ENCODE data around the gene RIOK1. TPM values are rescaled to one million over a fixed set of nuclear protein-coding genes. Genes with fewer than 3 reads are reported as not detected.

RIOK1 gene
- total and polyA plus RNA-seq, 9 of the 15 experiments (the other 6 are each of a cell fraction or from before 2014, with no cell fraction given), result 24.9 to 101 (median 52.2) TPM

DNA sequence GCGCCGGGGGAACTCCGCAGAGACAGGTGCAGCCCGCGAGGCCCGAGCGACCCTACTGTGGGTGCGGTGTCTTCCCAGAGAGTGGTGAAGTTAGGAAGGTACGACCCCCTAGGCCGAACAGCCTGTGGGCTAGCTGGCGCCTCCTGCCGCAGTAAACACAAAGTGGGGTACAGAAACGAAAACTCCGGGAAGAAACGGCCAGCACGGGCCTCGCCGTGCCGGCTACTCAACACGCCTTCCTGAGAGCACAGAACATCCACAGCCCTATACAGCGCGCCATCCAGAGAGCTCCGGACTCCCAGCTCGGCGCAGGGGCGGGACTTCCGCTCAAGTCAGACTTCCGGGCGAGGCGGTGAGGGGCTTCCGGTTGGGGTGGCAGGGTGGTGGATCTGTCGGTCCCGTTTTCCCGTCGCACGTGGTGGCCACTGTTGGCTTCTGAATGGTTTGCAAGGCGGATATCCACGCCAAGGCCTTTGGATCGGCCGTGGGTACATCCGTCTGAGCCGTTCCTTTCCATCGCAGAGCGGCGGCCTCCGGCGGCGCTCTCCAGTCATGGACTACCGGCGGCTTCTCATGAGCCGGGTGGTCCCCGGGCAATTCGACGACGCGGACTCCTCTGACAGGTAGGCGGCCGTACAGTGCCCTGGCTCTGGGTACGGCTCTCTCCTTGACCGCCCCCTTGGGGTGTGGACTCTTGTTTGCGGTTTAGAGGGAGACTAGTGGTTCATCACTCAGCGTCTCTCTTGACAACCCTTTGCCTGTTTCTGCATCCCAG, at the start of gene RIOK1, which contains the start of gene CAGE1 (continued):
- TF ChIP-seq, protein P1, sequence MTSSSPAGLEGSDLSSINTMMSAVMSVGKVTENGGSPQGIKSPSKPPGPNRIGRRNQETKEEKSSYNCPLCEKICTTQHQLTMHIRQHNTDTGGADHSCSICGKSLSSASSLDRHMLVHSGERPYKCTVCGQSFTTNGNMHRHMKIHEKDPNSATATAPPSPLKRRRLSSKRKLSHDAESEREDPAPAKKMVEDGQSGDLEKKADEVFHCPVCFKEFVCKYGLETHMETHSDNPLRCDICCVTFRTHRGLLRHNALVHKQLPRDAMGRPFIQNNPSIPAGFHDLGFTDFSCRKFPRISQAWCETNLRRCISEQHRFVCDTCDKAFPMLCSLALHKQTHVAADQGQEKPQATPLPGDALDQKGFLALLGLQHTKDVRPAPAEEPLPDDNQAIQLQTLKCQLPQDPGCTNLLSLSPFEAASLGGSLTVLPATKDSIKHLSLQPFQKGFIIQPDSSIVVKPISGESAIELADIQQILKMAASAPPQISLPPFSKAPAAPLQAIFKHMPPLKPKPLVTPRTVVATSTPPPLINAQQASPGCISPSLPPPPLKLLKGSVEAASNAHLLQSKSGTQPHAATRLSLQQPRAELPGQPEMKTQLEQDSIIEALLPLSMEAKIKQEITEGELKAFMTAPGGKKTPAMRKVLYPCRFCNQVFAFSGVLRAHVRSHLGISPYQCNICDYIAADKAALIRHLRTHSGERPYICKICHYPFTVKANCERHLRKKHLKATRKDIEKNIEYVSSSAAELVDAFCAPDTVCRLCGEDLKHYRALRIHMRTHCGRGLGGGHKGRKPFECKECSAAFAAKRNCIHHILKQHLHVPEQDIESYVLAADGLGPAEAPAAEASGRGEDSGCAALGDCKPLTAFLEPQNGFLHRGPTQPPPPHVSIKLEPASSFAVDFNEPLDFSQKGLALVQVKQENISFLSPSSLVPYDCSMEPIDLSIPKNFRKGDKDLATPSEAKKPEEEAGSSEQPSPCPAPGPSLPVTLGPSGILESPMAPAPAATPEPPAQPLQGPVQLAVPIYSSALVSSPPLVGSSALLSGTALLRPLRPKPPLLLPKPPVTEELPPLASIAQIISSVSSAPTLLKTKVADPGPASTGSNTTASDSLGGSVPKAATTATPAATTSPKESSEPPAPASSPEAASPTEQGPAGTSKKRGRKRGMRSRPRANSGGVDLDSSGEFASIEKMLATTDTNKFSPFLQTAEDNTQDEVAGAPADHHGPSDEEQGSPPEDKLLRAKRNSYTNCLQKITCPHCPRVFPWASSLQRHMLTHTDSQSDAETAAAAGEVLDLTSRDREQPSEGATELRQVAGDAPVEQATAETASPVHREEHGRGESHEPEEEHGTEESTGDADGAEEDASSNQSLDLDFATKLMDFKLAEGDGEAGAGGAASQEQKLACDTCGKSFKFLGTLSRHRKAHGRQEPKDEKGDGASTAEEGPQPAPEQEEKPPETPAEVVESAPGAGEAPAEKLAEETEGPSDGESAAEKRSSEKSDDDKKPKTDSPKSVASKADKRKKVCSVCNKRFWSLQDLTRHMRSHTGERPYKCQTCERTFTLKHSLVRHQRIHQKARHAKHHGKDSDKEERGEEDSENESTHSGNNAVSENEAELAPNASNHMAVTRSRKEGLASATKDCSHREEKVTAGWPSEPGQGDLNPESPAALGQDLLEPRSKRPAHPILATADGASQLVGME (CRISPR knock-in tag; IDR thresholded peaks at IDR 0.05), result peak; percentile 70; the same call in 1 of the 2 replicates
- no peak for TF ChIP-seq NFRKB (IDR thresholded peaks at IDR 0.05; ENCODE audit: low read depth)
- TF ChIP-seq, protein P2, sequence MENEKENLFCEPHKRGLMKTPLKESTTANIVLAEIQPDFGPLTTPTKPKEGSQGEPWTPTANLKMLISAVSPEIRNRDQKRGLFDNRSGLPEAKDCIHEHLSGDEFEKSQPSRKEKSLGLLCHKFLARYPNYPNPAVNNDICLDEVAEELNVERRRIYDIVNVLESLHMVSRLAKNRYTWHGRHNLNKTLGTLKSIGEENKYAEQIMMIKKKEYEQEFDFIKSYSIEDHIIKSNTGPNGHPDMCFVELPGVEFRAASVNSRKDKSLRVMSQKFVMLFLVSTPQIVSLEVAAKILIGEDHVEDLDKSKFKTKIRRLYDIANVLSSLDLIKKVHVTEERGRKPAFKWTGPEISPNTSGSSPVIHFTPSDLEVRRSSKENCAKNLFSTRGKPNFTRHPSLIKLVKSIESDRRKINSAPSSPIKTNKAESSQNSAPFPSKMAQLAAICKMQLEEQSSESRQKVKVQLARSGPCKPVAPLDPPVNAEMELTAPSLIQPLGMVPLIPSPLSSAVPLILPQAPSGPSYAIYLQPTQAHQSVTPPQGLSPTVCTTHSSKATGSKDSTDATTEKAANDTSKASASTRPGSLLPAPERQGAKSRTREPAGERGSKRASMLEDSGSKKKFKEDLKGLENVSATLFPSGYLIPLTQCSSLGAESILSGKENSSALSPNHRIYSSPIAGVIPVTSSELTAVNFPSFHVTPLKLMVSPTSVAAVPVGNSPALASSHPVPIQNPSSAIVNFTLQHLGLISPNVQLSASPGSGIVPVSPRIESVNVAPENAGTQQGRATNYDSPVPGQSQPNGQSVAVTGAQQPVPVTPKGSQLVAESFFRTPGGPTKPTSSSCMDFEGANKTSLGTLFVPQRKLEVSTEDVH (IDR thresholded peaks at IDR 0.05; ENCODE audit: low read depth, partially characterized antibody), result peak; percentile 90
- no peak for TF ChIP-seq CHD4 (IDR thresholded peaks at IDR 0.05; ENCODE audit: insufficient read depth, insufficient replicate concordance, low read depth, low read length, poor library complexity, severe bottlenecking)
- TF ChIP-seq, protein P3, sequence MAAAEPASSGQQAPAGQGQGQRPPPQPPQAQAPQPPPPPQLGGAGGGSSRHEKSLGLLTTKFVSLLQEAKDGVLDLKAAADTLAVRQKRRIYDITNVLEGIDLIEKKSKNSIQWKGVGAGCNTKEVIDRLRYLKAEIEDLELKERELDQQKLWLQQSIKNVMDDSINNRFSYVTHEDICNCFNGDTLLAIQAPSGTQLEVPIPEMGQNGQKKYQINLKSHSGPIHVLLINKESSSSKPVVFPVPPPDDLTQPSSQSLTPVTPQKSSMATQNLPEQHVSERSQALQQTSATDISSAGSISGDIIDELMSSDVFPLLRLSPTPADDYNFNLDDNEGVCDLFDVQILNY (CRISPR knock-in tag; IDR thresholded peaks at IDR 0.05), result no peak
- TF ChIP-seq JUN (IDR thresholded peaks at IDR 0.05; ENCODE audit: borderline replicate concordance, low read depth, low read length), result peak; percentile 53; the same call in 1 of the 2 replicates
- TF ChIP-seq JUN (CRISPR knock-in tag; IDR thresholded peaks at IDR 0.05; ENCODE audit: borderline replicate concordance), result peak; percentile 15; the same call in 1 of the 2 replicates
- TF ChIP-seq, protein P4, sequence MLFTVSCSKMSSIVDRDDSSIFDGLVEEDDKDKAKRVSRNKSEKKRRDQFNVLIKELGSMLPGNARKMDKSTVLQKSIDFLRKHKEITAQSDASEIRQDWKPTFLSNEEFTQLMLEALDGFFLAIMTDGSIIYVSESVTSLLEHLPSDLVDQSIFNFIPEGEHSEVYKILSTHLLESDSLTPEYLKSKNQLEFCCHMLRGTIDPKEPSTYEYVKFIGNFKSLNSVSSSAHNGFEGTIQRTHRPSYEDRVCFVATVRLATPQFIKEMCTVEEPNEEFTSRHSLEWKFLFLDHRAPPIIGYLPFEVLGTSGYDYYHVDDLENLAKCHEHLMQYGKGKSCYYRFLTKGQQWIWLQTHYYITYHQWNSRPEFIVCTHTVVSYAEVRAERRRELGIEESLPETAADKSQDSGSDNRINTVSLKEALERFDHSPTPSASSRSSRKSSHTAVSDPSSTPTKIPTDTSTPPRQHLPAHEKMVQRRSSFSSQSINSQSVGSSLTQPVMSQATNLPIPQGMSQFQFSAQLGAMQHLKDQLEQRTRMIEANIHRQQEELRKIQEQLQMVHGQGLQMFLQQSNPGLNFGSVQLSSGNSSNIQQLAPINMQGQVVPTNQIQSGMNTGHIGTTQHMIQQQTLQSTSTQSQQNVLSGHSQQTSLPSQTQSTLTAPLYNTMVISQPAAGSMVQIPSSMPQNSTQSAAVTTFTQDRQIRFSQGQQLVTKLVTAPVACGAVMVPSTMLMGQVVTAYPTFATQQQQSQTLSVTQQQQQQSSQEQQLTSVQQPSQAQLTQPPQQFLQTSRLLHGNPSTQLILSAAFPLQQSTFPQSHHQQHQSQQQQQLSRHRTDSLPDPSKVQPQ (CRISPR knock-in tag; IDR thresholded peaks at IDR 0.05; ENCODE audit: borderline replicate concordance), result no peak
- TF ChIP-seq, protein P5, sequence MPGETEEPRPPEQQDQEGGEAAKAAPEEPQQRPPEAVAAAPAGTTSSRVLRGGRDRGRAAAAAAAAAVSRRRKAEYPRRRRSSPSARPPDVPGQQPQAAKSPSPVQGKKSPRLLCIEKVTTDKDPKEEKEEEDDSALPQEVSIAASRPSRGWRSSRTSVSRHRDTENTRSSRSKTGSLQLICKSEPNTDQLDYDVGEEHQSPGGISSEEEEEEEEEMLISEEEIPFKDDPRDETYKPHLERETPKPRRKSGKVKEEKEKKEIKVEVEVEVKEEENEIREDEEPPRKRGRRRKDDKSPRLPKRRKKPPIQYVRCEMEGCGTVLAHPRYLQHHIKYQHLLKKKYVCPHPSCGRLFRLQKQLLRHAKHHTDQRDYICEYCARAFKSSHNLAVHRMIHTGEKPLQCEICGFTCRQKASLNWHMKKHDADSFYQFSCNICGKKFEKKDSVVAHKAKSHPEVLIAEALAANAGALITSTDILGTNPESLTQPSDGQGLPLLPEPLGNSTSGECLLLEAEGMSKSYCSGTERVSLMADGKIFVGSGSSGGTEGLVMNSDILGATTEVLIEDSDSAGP (CRISPR knock-in tag; IDR thresholded peaks at IDR 0.05), result no peak
- TF ChIP-seq RBM25 (IDR thresholded peaks at IDR 0.05; ENCODE audit: low read depth, low read length, severe bottlenecking), result no peak

Measured in K562 (cell line).